Neural cell (in vitro differentiated cells): ENCODE results near the gene CACNA2D2. TPM values are rescaled to one million over a fixed set of nuclear protein-coding genes. Genes with fewer than 3 reads are reported as not detected.

Source experiments
- H2AFZ ChIP-seq: fragments of 200-600, 300-800 bp; sonication (generic), shearing (Covaris generic); 2 replicates; pipeline ENCODE4 v1.6.0; 2014; ENCODE audit warnings: low read depth, mild to moderate bottlenecking, antibody characterized with exemption, low read length, moderate library complexity
- H3F3A ChIP-seq: fragments of 200-600 bp; shearing (Covaris generic); 2 replicates; pipeline ENCODE4 v1.6.1; 2016; ENCODE audit warnings: mild to moderate bottlenecking, moderate library complexity, mixed read lengths, antibody characterized with exemption, low read length; ENCODE audit not compliant: insufficient read depth, poor library complexity, severe bottlenecking
- H3K27ac ChIP-seq: fragments of 200-600, 300-800 bp; sonication (generic), shearing (Covaris generic); 2 replicates; pipeline ENCODE4 v1.5.1; 2014; ENCODE audit warnings: mild to moderate bottlenecking, low read length, moderate library complexity
- H3K27me3 ChIP-seq: fragments of 300-800, 200-600 bp; sonication (generic), shearing (Covaris generic); 2 replicates; pipeline ENCODE4 v1.6.0; 2014; ENCODE audit warnings: mild to moderate bottlenecking, low read depth, low read length, moderate library complexity; ENCODE audit not compliant: insufficient read depth
- H3K36me3 ChIP-seq: fragments of 300-800, 200-600 bp; sonication (generic), shearing (Covaris generic); 2 replicates; pipeline ENCODE4 v1.5.1; 2014; ENCODE audit warnings: mild to moderate bottlenecking, antibody characterized with exemption, low read length, moderate library complexity; ENCODE audit not compliant: insufficient read depth
- H3K4me2 ChIP-seq: fragments of 300-800, 200-600 bp; sonication (generic), shearing (Covaris generic); 2 replicates; pipeline ENCODE4 v1.6.0; 2014; ENCODE audit warnings: mild to moderate bottlenecking, low read length
- H3K4me3 ChIP-seq: fragments of 300-800, 200-600 bp; sonication (generic), shearing (Covaris generic); 2 replicates; pipeline ENCODE4 v1.5.1; 2014; ENCODE audit warnings: mild to moderate bottlenecking, low read length, moderate library complexity
- H3K79me2 ChIP-seq: fragments of 200-600 bp; shearing (Covaris generic); replicated peaks from 2 replicates; pipeline ENCODE4 v1.6.0; 2014; ENCODE audit warnings: mild to moderate bottlenecking, low read length, moderate library complexity; ENCODE audit not compliant: insufficient read depth
- H3K9ac ChIP-seq: fragments of 300-800, 200-600 bp; sonication (generic), shearing (Covaris generic); 2 replicates; pipeline ENCODE4 v1.6.1; 2016; ENCODE audit warnings: mild to moderate bottlenecking, low read length, mixed read lengths
- H3K9me2 ChIP-seq: fragments of 200-600 bp; shearing (Covaris generic); 2 replicates; pipeline ENCODE4 v1.6.1; 2016; ENCODE audit warnings: mild to moderate bottlenecking, low read length, mixed read lengths; ENCODE audit not compliant: insufficient read depth
- H3K9me3 ChIP-seq: fragments of 200-600, 300-800 bp; sonication (generic), shearing (Covaris generic); 2 replicates; pipeline ENCODE4 v1.6.1; 2016; ENCODE audit warnings: mild to moderate bottlenecking, mixed run types, low read length, moderate library complexity, mixed read lengths
- H4K20me1 ChIP-seq: fragments of 200-600 bp; shearing (Covaris generic); 2 replicates; pipeline ENCODE4 v1.6.1; 2016; ENCODE audit warnings: mild to moderate bottlenecking, mixed run types; ENCODE audit not compliant: insufficient read depth
- EP300 ChIP-seq: fragments of 450-650 bp; conservative IDR thresholded peaks from 2 replicates; pipeline ENCODE4 v1.6.1; 2014; ENCODE audit warnings: antibody characterized with exemption, mild to moderate bottlenecking, moderate library complexity; ENCODE audit not compliant: poor library complexity, severe bottlenecking
- EZH2 ChIP-seq: fragments of 200-600, 300-800 bp; shearing (Covaris generic), sonication (generic); IDR thresholded peaks from 2 replicates; pipeline ENCODE4 v1.6.1; 2014; ENCODE audit warnings: antibody characterized with exemption, low read length, borderline replicate concordance, mild to moderate bottlenecking; ENCODE audit not compliant: insufficient read depth, poor library complexity, severe bottlenecking
- MXI1 ChIP-seq: fragments of 450-650 bp; conservative IDR thresholded peaks from 2 replicates; pipeline ENCODE4 v1.6.1; 2014; ENCODE audit warnings: antibody characterized with exemption, mild to moderate bottlenecking; ENCODE audit not compliant: poor library complexity, severe bottlenecking
- POLR2AphosphoS5 ChIP-seq: IDR thresholded peaks from 2 replicates; pipeline ENCODE4 v1.6.1; 2012
- RAD21 ChIP-seq: fragments of 450-650 bp; conservative IDR thresholded peaks from 2 replicates; pipeline ENCODE4 v1.6.1; 2014; ENCODE audit warnings: antibody characterized with exemption, mild to moderate bottlenecking, moderate library complexity
- SMC3 ChIP-seq: fragments of 450-650 bp; conservative IDR thresholded peaks from 2 replicates; pipeline ENCODE4 v1.6.1; 2014; ENCODE audit warnings: antibody characterized with exemption, mild to moderate bottlenecking, moderate library complexity; ENCODE audit not compliant: poor library complexity
- TAF1 ChIP-seq: IDR thresholded peaks from 2 replicates; pipeline ENCODE4 v1.6.1; 2012; ENCODE audit warnings: low read depth
- polyA plus RNA-seq: library from polyadenylated mRNA; depleted of rRNA; stranded (reverse); fragments of >200 nt; gene quantifications from 2 replicates; pipeline ENCODE4 v1.2.3, GENCODE V29; 2014
- TF ChIP-seq, protein P1 (sequence below): fragments of 450-650 bp; IDR thresholded peaks from 2 replicates; pipeline ENCODE4 v1.5.1; 2014; ENCODE audit warnings: antibody characterized with exemption, mild to moderate bottlenecking, moderate library complexity; ENCODE audit not compliant: poor library complexity, severe bottlenecking
- TF ChIP-seq, protein P2 (sequence below): IDR thresholded peaks from 2 replicates; pipeline ENCODE4 v1.6.1; 2012; ENCODE audit warnings: borderline replicate concordance

CACNA2D2 gene
- polyA plus RNA-seq, 1 donor from 2014 or later: 7.8 TPM

DNA sequence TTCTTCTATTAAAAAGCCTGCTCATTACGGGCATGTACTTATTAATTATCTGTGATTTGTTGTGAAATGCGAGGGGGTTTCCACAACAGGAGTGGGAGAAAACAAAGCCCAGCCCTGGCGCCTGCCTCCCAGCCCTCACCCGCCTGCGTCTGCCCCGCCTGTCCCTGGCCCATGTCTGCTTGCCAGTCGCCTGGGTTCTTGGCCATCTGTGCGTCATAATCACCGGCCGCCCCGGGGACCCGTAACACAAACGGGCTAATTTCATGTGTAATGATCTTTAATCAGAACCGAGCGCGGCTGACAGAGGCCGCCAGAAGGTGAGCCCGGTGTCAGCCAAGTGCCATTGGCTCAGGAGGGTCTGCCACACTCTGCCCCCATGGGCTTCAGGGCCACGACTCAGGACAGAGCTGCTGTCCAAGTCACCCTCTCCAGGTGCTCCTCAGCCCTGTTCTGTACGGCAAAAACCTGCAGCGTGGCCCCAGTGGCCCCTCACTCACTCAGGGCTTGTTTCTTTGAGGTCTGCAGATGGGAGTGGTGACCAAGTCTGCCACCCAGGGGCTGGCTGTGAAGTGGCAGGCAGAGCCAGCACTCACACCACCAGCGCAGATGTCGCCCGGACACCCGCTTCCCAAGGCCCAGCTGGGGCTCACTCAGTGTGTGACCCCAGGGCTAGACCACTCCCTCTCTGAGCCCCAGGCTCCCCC is 115.3 kb downstream of the CACNA2D2 start:
- Histone ChIP-seq H3K27ac (no peak overlapping the region), H4K20me1 (no peaks in the 10 kb centered on the region), H2AFZ (no peak overlapping the region)

DNA sequence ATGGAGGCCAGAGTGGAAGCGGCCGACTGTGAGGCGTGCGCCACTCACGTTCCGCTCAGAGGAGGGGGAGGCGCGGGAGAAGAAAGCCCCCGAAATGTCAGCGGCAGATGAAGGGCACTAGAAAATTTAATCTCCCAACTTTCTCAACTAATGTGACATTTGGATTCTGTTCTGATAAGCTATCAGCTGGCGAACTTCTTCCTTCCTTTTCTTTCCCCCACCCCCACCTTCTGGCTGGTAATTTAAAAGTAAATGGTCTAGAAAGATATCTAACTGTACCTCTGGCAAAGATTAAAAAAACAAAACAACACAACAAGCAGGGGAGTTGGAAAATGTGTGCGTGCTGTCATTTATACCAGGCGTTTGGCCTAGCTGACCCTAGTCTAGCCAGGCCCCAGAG is 117.7 kb downstream of the CACNA2D2 start:
- H2AFZ ChIP-seq: no peak overlapping the region
- no peak overlapping the region for H3K4me3 ChIP-seq
- H3K36me3 ChIP-seq: no peaks in the 10 kb centered on the region
- no peaks in the 10 kb centered on the region for H3K79me2 ChIP-seq
- H3K4me2 ChIP-seq: no peak overlapping the region
- no peak for TF ChIP-seq RAD21
- TF ChIP-seq, protein P1, sequence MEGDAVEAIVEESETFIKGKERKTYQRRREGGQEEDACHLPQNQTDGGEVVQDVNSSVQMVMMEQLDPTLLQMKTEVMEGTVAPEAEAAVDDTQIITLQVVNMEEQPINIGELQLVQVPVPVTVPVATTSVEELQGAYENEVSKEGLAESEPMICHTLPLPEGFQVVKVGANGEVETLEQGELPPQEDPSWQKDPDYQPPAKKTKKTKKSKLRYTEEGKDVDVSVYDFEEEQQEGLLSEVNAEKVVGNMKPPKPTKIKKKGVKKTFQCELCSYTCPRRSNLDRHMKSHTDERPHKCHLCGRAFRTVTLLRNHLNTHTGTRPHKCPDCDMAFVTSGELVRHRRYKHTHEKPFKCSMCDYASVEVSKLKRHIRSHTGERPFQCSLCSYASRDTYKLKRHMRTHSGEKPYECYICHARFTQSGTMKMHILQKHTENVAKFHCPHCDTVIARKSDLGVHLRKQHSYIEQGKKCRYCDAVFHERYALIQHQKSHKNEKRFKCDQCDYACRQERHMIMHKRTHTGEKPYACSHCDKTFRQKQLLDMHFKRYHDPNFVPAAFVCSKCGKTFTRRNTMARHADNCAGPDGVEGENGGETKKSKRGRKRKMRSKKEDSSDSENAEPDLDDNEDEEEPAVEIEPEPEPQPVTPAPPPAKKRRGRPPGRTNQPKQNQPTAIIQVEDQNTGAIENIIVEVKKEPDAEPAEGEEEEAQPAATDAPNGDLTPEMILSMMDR: no peak
- no peak for TF ChIP-seq POLR2AphosphoS5
- no peak for TF ChIP-seq EP300
- TF ChIP-seq, protein P2, sequence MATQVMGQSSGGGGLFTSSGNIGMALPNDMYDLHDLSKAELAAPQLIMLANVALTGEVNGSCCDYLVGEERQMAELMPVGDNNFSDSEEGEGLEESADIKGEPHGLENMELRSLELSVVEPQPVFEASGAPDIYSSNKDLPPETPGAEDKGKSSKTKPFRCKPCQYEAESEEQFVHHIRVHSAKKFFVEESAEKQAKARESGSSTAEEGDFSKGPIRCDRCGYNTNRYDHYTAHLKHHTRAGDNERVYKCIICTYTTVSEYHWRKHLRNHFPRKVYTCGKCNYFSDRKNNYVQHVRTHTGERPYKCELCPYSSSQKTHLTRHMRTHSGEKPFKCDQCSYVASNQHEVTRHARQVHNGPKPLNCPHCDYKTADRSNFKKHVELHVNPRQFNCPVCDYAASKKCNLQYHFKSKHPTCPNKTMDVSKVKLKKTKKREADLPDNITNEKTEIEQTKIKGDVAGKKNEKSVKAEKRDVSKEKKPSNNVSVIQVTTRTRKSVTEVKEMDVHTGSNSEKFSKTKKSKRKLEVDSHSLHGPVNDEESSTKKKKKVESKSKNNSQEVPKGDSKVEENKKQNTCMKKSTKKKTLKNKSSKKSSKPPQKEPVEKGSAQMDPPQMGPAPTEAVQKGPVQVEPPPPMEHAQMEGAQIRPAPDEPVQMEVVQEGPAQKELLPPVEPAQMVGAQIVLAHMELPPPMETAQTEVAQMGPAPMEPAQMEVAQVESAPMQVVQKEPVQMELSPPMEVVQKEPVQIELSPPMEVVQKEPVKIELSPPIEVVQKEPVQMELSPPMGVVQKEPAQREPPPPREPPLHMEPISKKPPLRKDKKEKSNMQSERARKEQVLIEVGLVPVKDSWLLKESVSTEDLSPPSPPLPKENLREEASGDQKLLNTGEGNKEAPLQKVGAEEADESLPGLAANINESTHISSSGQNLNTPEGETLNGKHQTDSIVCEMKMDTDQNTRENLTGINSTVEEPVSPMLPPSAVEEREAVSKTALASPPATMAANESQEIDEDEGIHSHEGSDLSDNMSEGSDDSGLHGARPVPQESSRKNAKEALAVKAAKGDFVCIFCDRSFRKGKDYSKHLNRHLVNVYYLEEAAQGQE: no peak
- no peak for TF ChIP-seq SMC3
- TF ChIP-seq MXI1: no peak
- no peak for TF ChIP-seq TAF1
- TF ChIP-seq EZH2: no peak
- no peak overlapping the region for H3K9ac ChIP-seq
- H3F3A ChIP-seq: no peaks in the 10 kb centered on the region
- H4K20me1 ChIP-seq: no peaks in the 10 kb centered on the region
- H3K9me2 ChIP-seq: no peaks in the 10 kb centered on the region
- no peak overlapping the region for H3K27ac ChIP-seq
- H3K27me3 ChIP-seq: no peaks in the 10 kb centered on the region
- H3K9me3 ChIP-seq: no peaks in the 10 kb centered on the region

More for the DNA sequence above, 115.3 kb downstream of the CACNA2D2 start:
- Histone ChIP-seq H3K4me3 (no peak overlapping the region), H3K27me3 (no peaks in the 10 kb centered on the region), H3K9me2 (no peaks in the 10 kb centered on the region), H3K4me2 (no peak overlapping the region), H3K9me3 (no peaks in the 10 kb centered on the region), H3K36me3 (no peaks in the 10 kb centered on the region), H3F3A (no peaks in the 10 kb centered on the region), H3K9ac (no peak overlapping the region), H3K79me2 (no peaks in the 10 kb centered on the region)
- TF ChIP-seq MXI1 (no peak), EP300 (no peak), TAF1 (no peak), SMC3 (peak; percentile 25), POLR2AphosphoS5 (no peak), EZH2 (no peak)
- TF ChIP-seq, protein P1: peak; percentile 34
- TF ChIP-seq, protein P2: no peak
